Subcutaneous adipose tissue (tissue), 4 donors: Measurements from ENCODE around the gene ZNF367. TPM values are rescaled to one million over a fixed set of nuclear protein-coding genes. Genes with fewer than 3 reads are reported as not detected.

ENCODE experiments used
- total RNA-seq, 4 donors: library from RNA; depleted of rRNA; stranded (reverse); fragments of >200 nt; gene quantifications; one replicate each; pipeline ENCODE4 v1.1.0, GENCODE V29; 2016
- TF ChIP-seq, protein P1 (sequence below): fragments of 450-650 bp; IDR thresholded peaks from one replicate; pipeline ENCODE4 v1.5.1; 2016; ENCODE audit warnings: low read depth, mild to moderate bottlenecking, control low read depth, antibody characterized with exemption, moderate library complexity

The ZNF367 gene
- total RNA-seq, 4 donors from 2014 or later = 0.49 to 2.1 (median 1.5) TPM

GRCh38 chr9:96423322-96423984, 5.3 kb upstream of the ZNF367 start:
- TF ChIP-seq, protein P1, sequence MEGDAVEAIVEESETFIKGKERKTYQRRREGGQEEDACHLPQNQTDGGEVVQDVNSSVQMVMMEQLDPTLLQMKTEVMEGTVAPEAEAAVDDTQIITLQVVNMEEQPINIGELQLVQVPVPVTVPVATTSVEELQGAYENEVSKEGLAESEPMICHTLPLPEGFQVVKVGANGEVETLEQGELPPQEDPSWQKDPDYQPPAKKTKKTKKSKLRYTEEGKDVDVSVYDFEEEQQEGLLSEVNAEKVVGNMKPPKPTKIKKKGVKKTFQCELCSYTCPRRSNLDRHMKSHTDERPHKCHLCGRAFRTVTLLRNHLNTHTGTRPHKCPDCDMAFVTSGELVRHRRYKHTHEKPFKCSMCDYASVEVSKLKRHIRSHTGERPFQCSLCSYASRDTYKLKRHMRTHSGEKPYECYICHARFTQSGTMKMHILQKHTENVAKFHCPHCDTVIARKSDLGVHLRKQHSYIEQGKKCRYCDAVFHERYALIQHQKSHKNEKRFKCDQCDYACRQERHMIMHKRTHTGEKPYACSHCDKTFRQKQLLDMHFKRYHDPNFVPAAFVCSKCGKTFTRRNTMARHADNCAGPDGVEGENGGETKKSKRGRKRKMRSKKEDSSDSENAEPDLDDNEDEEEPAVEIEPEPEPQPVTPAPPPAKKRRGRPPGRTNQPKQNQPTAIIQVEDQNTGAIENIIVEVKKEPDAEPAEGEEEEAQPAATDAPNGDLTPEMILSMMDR = no peak

GRCh38 chr9:96420468-96421219, 2.5 kb upstream of the ZNF367 start:
- TF ChIP-seq, protein P1 = no peak

- TF ChIP-seq, protein P1 = no peak
Measured at GRCh38 chr9:96419691-96419969, 1.5 kb upstream of the ZNF367 start.

GRCh38 chr9:96418920-96419690, 935 bp upstream of the ZNF367 start:
- TF ChIP-seq, protein P1 = no peak

- TF ChIP-seq, protein P1 = no peak
Measured at GRCh38 chr9:96417661-96418082, 498 bp downstream of the ZNF367 start.

GRCh38 chr9:96417051-96417586, 1.1 kb downstream of the ZNF367 start:
- TF ChIP-seq, protein P1 = no peak
